Hepatocyte (in vitro differentiated cells): ENCODE measurements around the gene CST11. TPM values are rescaled to one million over a fixed set of nuclear protein-coding genes. Genes with fewer than 3 reads are reported as not detected.

ENCODE experiments used
- DNase-seq: peaks from one replicate; pipeline ENCODE4 v3.0.0-alpha.2; 2016; ENCODE audit warnings: low spot score
- H2AFZ ChIP-seq: fragments of 200-600 bp; sonication (generic); 2 replicates; pipeline ENCODE4 v1.6.0; 2016; ENCODE audit warnings: antibody characterized with exemption, mild to moderate bottlenecking
- H3K27ac ChIP-seq: fragments of 200-600 bp; sonication (generic); 2 replicates; pipeline ENCODE4 v1.5.1; 2016; ENCODE audit warnings: mild to moderate bottlenecking
- H3K27me3 ChIP-seq: fragments of 200-600 bp; sonication (generic); 2 replicates; pipeline ENCODE4 v1.6.1; 2016
- H3K36me3 ChIP-seq: fragments of 200-600 bp; sonication (generic); replicated peaks from 2 replicates; pipeline ENCODE4 v1.5.1; 2016; ENCODE audit warnings: low read depth; ENCODE audit not compliant: insufficient read depth
- H3K4me1 ChIP-seq: fragments of 200-600 bp; sonication (generic); 2 replicates; pipeline ENCODE4 v1.5.1; 2016; ENCODE audit warnings: mild to moderate bottlenecking, moderate library complexity; ENCODE audit not compliant: insufficient read depth
- H3K4me2 ChIP-seq: fragments of 200-600 bp; sonication (generic); 2 replicates; pipeline ENCODE4 v1.6.0; 2016
- H3K4me3 ChIP-seq: fragments of 200-600 bp; sonication (generic); 2 replicates; pipeline ENCODE4 v1.5.1; 2016; ENCODE audit warnings: mild to moderate bottlenecking
- H3K79me2 ChIP-seq: fragments of 200-600 bp; sonication (generic); 2 replicates; pipeline ENCODE4 v1.6.0; 2017; ENCODE audit warnings: mild to moderate bottlenecking
- H3K9me2 ChIP-seq: fragments of 200-600 bp; sonication (generic); replicated peaks from 2 replicates; pipeline ENCODE4 v1.6.0; 2017; ENCODE audit warnings: mild to moderate bottlenecking; ENCODE audit not compliant: insufficient read depth
- H3K9me3 ChIP-seq: fragments of 200-600 bp; sonication (generic); 2 replicates; pipeline ENCODE4 v1.5.1; 2016; ENCODE audit warnings: low read depth, mild to moderate bottlenecking
- H4K20me1 ChIP-seq: fragments of 200-600 bp; sonication (generic); 2 replicates; pipeline ENCODE4 v1.6.0; 2016; ENCODE audit warnings: mild to moderate bottlenecking; ENCODE audit not compliant: insufficient read depth, poor library complexity, severe bottlenecking
- CTCF ChIP-seq: fragments of 200-600 bp; sonication (generic); IDR thresholded peaks from 2 replicates; pipeline ENCODE4 v1.5.1; 2016; ENCODE audit warnings: antibody characterized with exemption, mild to moderate bottlenecking; ENCODE audit not compliant: poor library complexity
- EZH2 ChIP-seq: fragments of 200-600 bp; sonication (generic); IDR thresholded peaks from 2 replicates; pipeline ENCODE4 v1.6.1; 2016; ENCODE audit warnings: antibody characterized with exemption, mild to moderate bottlenecking, borderline replicate concordance
- EZH2phosphoT487 ChIP-seq: fragments of 200-600 bp; sonication (generic); IDR thresholded peaks from one replicate; pipeline ENCODE4 v1.6.1; 2018; ENCODE audit warnings: antibody characterized with exemption, mild to moderate bottlenecking, low read depth, moderate library complexity; ENCODE audit not compliant: unreplicated experiment, severe bottlenecking
- WGBS: methylation state at CpG from one replicate; pipeline ENCODE4 v1.1.6; 2016; ENCODE audit warnings: low lambda C conversion rate; ENCODE audit errors: missing lambda C conversion rate; 5-methylcytosine and 5-hydroxymethylcytosine counted together
- polyA plus RNA-seq: library from polyadenylated mRNA; unstranded; fragments of >200 nt; fragmentation: Nextera tagmentation; extraction: Ambion mirVana; gene quantifications from 2 replicates; pipeline ENCODE4 v1.2.1, GENCODE V29; 2016
- total RNA-seq: library from RNA; depleted of rRNA; stranded (reverse); fragments of >200 nt; gene quantifications from 2 replicates; pipeline ENCODE4 v1.2.3, GENCODE V29; 2014

CST11 gene
- total and polyA plus RNA-seq, 2 experiments from 2014 or later = not detected

DNA sequence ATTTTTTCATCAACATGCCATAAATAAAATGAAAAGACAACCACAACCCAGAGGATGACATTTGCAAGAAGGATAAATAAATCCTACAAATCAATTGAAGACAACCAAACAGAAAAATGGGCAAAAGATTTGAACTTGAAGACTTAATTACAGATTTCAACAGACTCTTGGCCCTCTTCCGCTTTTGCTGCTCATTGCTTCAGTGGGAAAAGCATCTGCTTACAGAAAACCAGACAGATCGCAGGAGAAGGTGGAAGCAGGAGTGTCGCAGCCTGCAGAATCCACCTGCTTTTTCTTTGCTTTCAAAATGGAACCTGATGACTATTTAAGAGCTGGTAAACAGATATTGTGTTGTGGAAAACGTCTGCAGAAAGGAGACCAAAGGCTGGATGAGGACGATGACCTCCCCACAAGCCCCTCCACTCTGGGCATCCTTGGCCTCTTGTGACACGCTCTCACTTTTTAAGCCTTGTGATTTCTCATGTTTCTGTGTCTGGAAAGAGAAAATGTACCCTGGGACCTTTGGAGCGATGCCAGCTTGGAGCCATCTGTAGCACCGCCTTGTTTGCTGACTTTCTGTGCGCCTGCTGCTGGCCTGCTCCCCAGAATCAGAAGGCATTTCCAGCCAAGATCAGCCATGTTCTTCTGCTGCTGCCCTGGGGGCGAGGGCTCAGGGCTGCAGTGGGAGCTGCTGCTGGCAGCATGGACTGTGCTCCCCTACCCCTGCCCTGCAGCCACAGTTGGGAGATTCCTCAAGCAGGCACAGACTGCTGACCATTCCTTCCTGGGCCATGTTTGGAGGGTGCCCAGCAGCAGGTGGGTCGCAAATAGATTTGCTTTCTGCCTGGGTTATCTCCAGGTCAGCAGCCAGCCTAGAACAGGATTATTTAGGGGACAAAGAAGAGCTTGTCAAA, 16.8 kb downstream of the CST11 start:
- H3K9me3 ChIP-seq = no peaks in the 10 kb centered on the region
- H3K36me3 ChIP-seq = no peaks in the 10 kb centered on the region
- H2AFZ ChIP-seq = peak overlapping the region; percentile 27
- H3K27me3 ChIP-seq = no peaks in the 10 kb centered on the region
- DNase-seq = peak; percentile 42
- TF ChIP-seq EZH2 (no peak), CTCF (no peak), EZH2phosphoT487 (no peak)
- H3K4me1 ChIP-seq = peaks cover 10% of the 10 kb centered on the region
- H3K4me2 ChIP-seq = no peak overlapping the region
- H3K27ac ChIP-seq = no peak overlapping the region
- H4K20me1 ChIP-seq = no peaks in the 10 kb centered on the region
- H3K4me3 ChIP-seq = no peak overlapping the region
- H3K9me2 ChIP-seq = no peaks in the 10 kb centered on the region
- no peaks in the 10 kb centered on the region for H3K79me2 ChIP-seq
- WGBS = 82% methylated on average over 11 of the region's 11 CpGs

DNA sequence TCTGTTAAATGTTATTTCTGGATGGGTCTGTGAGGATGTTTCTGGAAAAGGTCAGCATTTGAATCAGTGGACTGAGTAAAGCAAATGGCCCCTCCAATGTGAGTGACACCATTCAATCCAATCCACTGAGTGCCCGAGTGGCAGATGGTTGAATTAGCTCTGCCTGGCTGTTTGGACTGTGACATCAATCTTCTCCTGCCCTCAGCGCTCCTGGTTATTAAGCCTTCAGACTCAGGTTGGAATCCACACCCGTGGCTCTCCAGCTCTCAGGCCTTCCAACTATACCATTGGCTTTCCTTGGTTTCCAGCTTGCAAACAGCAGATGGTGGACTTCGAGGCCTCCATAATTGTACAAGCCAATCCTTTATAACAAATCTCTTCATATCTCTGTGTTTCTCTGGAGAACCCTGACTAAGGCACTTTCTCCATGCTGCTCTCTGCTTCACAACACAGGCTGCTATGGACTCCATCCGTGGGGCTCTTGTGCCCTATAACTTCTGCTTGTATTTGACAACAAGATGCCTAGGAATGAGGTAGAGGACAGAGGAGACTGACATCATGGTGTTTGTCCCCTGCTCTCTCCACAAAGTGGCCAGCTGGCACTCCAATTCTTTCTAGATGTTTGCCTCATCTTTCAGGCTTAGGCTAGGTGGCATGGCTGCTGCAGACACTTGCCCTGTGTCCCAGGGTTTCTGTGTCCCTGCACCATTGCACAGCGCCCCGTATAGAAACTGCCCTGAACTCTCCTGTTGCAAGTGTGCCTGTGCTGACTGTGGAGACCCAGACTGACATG, 18.0 kb downstream of the CST11 start:
- Histone ChIP-seq H3K27me3 (no peaks in the 10 kb centered on the region), H3K36me3 (no peaks in the 10 kb centered on the region), H3K4me1 (peaks cover 10% of the 10 kb centered on the region), H3K4me3 (no peak overlapping the region), H3K9me3 (no peaks in the 10 kb centered on the region), H2AFZ (no peak overlapping the region), H3K27ac (no peak overlapping the region), H3K79me2 (no peaks in the 10 kb centered on the region), H3K9me2 (no peaks in the 10 kb centered on the region), H4K20me1 (no peaks in the 10 kb centered on the region), H3K4me2 (no peak overlapping the region)
- TF ChIP-seq EZH2phosphoT487 (no peak), CTCF (no peak), EZH2 (no peak)
- 84% methylated on average over 7 of the region's 7 CpGs for WGBS
- DNase-seq = no peak

DNA sequence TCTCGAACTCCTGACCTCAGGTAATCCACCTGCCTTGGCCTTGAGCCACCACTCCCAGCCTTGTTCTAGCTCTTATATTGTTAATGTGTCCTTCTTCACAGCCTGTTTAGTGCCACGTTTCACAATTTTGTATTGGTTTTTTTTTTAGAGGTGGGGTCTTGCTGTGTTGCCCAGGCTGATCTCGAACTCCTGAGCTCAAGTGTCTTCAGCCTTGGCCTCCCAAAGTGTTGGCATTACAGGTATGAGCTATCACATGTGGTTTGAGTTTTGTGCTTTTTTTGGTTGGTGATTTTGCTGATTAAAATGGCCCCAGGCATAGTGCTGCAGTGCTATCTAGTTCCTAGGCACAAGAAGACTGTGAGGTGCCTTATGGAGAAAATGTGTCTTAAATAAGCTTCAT, 19.0 kb downstream of the CST11 start:
- H3K4me1 ChIP-seq = peaks cover 10% of the 10 kb centered on the region
- H3K27me3 ChIP-seq = no peaks in the 10 kb centered on the region
- H3K4me3 ChIP-seq = no peak overlapping the region
- DNase-seq = no peak
- H2AFZ ChIP-seq = no peak overlapping the region
- WGBS = 89% methylated on average over 3 of the region's 3 CpGs
- no peak overlapping the region for H3K4me2 ChIP-seq
- H3K9me2 ChIP-seq = no peaks in the 10 kb centered on the region
- no peaks in the 10 kb centered on the region for H4K20me1 ChIP-seq
- no peaks in the 10 kb centered on the region for H3K36me3 ChIP-seq
- no peak overlapping the region for H3K27ac ChIP-seq
- H3K9me3 ChIP-seq = no peaks in the 10 kb centered on the region
- H3K79me2 ChIP-seq = no peaks in the 10 kb centered on the region
- no peak for TF ChIP-seq EZH2phosphoT487

- Histone ChIP-seq H2AFZ (no peak overlapping the region), H3K9me3 (no peaks in the 10 kb centered on the region), H3K4me3 (no peak overlapping the region), H3K4me1 (no peaks in the 10 kb centered on the region), H4K20me1 (no peaks in the 10 kb centered on the region), H3K9me2 (no peaks in the 10 kb centered on the region), H3K79me2 (peaks cover 10% of the 10 kb centered on the region), H3K36me3 (no peaks in the 10 kb centered on the region), H3K27ac (no peak overlapping the region), H3K27me3 (no peaks in the 10 kb centered on the region), H3K4me2 (no peak overlapping the region)
- TF ChIP-seq EZH2 = no peak
- TF ChIP-seq CTCF = no peak
- no peak for TF ChIP-seq EZH2phosphoT487
- no peak for DNase-seq
- 88% methylated on average over 9 of the region's 9 CpGs for WGBS
Measured at GRCh38 chr20:23425129-23425528, 27.5 kb downstream of the CST11 start.
